Fibroblast of lung (primary cell): Measurements from ENCODE around the gene EHHADH.
A peak's percentile ranks its signal among the peaks of the same experiment; 100 is the strongest.

Source experiments
- EZH2 ChIP-seq: IDR thresholded peaks from 2 replicates; pipeline ENCODE4 v1.5.1; 2012; ENCODE audit warnings: low read length, control low read depth, mild to moderate bottlenecking; ENCODE audit errors: missing control alignments
- TF ChIP-seq, protein P1 (sequence below), 2 donors: IDR thresholded peaks in 1 of 2; conservative IDR thresholded peaks in 1 of 2; 1 replicate in 1 of 2; 2 replicates in 1 of 2; pipeline ENCODE4 v1.5.1; 2011 to 2012; ENCODE audit warnings: low read length in 2 of 2, control low read depth in 1 of 2, inconsistent platforms in 1 of 2, low read depth in 1 of 2, mild to moderate bottlenecking in 1 of 2

DNA sequence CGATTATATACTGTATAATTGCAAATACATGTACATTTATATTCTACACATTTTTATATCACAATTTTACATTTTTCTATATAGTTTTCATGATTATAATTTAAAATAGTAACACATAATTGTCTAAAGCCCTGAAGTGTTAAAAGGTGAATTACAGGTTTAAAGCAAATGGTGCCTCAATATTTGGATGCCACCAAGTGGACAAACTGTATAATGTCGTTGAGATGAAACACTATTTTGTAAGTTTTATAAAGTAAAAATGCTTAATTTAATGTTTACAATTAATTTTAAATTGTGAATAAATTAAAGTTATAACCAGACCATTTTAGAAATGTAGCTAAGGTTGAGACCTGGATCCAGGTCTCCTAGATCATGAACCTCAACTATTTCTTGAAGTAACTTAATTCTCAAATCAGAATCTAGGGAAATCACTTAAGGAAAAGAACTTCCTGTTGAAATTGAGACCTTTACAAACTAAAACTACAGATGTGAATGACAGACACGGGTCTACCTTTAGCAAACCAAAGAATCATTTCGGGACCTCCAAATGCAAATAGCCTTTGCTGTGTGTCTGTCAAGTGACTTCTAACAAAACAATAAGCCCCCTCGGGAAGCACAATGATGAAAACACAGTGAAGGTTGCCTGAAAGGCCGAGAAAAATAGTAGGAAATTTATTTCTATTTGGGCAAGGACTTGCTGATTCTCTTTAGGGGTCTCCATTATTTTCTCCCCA, 37.8 kb downstream of the EHHADH start:
- TF ChIP-seq, protein P1, sequence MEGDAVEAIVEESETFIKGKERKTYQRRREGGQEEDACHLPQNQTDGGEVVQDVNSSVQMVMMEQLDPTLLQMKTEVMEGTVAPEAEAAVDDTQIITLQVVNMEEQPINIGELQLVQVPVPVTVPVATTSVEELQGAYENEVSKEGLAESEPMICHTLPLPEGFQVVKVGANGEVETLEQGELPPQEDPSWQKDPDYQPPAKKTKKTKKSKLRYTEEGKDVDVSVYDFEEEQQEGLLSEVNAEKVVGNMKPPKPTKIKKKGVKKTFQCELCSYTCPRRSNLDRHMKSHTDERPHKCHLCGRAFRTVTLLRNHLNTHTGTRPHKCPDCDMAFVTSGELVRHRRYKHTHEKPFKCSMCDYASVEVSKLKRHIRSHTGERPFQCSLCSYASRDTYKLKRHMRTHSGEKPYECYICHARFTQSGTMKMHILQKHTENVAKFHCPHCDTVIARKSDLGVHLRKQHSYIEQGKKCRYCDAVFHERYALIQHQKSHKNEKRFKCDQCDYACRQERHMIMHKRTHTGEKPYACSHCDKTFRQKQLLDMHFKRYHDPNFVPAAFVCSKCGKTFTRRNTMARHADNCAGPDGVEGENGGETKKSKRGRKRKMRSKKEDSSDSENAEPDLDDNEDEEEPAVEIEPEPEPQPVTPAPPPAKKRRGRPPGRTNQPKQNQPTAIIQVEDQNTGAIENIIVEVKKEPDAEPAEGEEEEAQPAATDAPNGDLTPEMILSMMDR (conservative IDR thresholded peaks at IDR 0.05 in 1 of 2, IDR thresholded peaks at IDR 0.05 in 1 of 2; ENCODE audit: low read depth in 1 of 2, low read length in 2 of 2): peak; percentile 33 to 58
- TF ChIP-seq EZH2: no peak
